ENCODE results near the gene TCF19. TPM values are rescaled to one million over a fixed set of nuclear protein-coding genes. Genes with fewer than 3 reads are reported as not detected.

TCF19 gene
- total and polyA plus RNA-seq, 2 experiments from 2014 or later = 8.3 to 11.1 TPM

GRCh38 chr6:31125162-31125561, 33.2 kb upstream of the TCF19 start (continued):
- TF ChIP-seq EZH2 (IDR thresholded peaks at IDR 0.05; ENCODE audit: low read depth, unreplicated experiment) = no peak
- TF ChIP-seq CREB1 (CRISPR knock-in tag; IDR thresholded peaks at IDR 0.05; ENCODE audit: low read depth) = no peak
- TF ChIP-seq NANOG (IDR thresholded peaks at IDR 0.05; ENCODE audit: borderline replicate concordance) = no peak
- no peak for TF ChIP-seq ZNF114 (CRISPR knock-in tag; IDR thresholded peaks at IDR 0.05)
- TF ChIP-seq ETS1 (IDR thresholded peaks at IDR 0.05) = no peak

GRCh38 chr6:31125586-31126363, 32.6 kb upstream of the TCF19 start:
- ATAC-seq (no peak), DNase-seq (ENCODE audit: low spot score) (no peak)
- 0 out of 2 replicates have a peak, but pooled peaks cover 4% of the 10 kb centered on the region for H3K4me1 ChIP-seq (ENCODE audit: insufficient read depth)
- no peaks in the 10 kb centered on the region for H3K36me3 ChIP-seq (ENCODE audit: insufficient read depth)
- no peak overlapping the region for H3K4me3 Mint-ChIP-seq
- peaks cover 24% of the 10 kb centered on the region for H3K4me1 Mint-ChIP-seq
- H2AFZ ChIP-seq = no peak overlapping the region; the same call in 1 of the 2 replicates
- no peak overlapping the region for H3K4me2 ChIP-seq
- no peak overlapping the region for H3K27ac Mint-ChIP-seq
- no peaks in the 10 kb centered on the region for H3K36me3 Mint-ChIP-seq (ENCODE audit: low read depth)
- no peaks in the 10 kb centered on the region for H3K27me3 ChIP-seq (ENCODE audit: insufficient read depth)
- peaks cover 12% of the 10 kb centered on the region for H3K27me3 Mint-ChIP-seq (ENCODE audit: insufficient read depth, low read depth, poor library complexity)
- H3K9me2 ChIP-seq (ENCODE audit: insufficient read depth) = no peaks in the 10 kb centered on the region
- H3K79me2 ChIP-seq (replicated peaks; ENCODE audit: insufficient read depth) = no peaks in the 10 kb centered on the region
- H3K9me3 Mint-ChIP-seq = no peaks in the 10 kb centered on the region; the same call in 2 of the 3 replicates
- no peak overlapping the region for H3K27ac ChIP-seq (ENCODE audit: low read depth)
- H3F3A ChIP-seq (replicated peaks; ENCODE audit: low read depth) = 0 out of 2 replicates have a peak, but pooled peaks cover 4% of the 10 kb centered on the region
- H3K4me3 ChIP-seq = no peak overlapping the region
- no peaks in the 10 kb centered on the region for H4K20me1 ChIP-seq (replicated peaks; ENCODE audit: insufficient read depth)
- TF ChIP-seq ZNF331 (CRISPR knock-in tag; IDR thresholded peaks at IDR 0.05; ENCODE audit: low read depth) = no peak
- no peak for TF ChIP-seq EZH2 (IDR thresholded peaks at IDR 0.05; ENCODE audit: low read depth, unreplicated experiment)
- TF ChIP-seq ZNF114 (CRISPR knock-in tag; IDR thresholded peaks at IDR 0.05) = no peak
- TF ChIP-seq JUNB (IDR thresholded peaks at IDR 0.05; ENCODE audit: unreplicated experiment) = no peak
- TF ChIP-seq CTCF (conservative IDR thresholded peaks at IDR 0.05; ENCODE audit: low read depth in 2 of 2) = no peak
- TF ChIP-seq ZNF462 (CRISPR knock-in tag; IDR thresholded peaks at IDR 0.05) = no peak
- TF ChIP-seq ETS1 (IDR thresholded peaks at IDR 0.05) = no peak
- TF ChIP-seq POLR2AphosphoS5 (IDR thresholded peaks at IDR 0.05; ENCODE audit: low read depth) = no peak
- TF ChIP-seq EZH2phosphoT487 (IDR thresholded peaks at IDR 0.05; ENCODE audit: unreplicated experiment) = no peak

Measured in GM23338 (cell line).